Measurements from ENCODE around the gene IGDCC3.

Gene IGDCC3

DNA sequence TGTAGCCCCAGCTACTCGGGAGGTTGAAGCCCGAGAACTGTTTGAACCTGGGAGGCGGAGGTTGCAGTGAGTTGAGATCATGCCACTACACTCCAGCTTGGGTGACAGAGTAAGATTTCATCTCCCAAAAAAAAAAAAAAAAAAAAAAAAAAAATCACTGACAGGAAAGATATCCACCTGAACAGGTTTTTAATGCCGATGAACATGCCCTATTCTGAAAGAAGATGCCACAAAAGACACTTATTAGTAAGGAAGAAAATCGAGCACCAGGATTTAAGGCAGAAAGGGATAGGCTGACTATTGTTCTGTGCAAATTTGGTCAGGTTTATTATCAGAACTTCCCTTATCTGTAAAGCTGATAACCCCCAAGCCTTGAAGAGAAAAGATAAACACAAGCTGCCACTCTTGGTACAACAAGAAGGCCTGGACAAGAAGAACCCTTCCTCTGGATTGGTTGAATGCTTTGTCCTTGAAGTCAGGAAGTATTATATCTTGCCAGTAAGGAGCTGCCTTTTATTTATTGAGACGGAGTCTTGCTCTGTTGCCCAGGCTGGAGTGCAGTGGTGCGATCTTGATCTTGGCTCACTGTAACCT, 88.4 kb downstream of the IGDCC3 start:
- no peak for DNase-seq (ENCODE audit: low read depth)

DNA sequence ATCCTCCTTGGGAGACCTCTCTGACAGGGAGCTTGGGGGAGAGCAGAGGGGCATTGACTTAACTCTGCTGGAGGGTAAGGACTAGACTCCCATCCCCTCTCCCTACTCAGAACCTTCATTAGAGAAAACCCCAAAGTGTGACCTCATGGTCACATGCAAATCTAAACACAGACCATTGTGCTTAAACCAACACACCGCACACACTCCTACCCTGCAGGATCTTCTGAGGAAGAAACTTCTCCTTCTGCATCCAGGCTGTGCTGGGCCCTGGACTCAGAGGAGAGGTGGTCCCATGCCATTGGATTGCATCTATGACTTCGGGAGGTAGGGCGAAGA, 90.3 kb downstream of the IGDCC3 start:
- no peak for DNase-seq (ENCODE audit: low read depth)

DNA sequence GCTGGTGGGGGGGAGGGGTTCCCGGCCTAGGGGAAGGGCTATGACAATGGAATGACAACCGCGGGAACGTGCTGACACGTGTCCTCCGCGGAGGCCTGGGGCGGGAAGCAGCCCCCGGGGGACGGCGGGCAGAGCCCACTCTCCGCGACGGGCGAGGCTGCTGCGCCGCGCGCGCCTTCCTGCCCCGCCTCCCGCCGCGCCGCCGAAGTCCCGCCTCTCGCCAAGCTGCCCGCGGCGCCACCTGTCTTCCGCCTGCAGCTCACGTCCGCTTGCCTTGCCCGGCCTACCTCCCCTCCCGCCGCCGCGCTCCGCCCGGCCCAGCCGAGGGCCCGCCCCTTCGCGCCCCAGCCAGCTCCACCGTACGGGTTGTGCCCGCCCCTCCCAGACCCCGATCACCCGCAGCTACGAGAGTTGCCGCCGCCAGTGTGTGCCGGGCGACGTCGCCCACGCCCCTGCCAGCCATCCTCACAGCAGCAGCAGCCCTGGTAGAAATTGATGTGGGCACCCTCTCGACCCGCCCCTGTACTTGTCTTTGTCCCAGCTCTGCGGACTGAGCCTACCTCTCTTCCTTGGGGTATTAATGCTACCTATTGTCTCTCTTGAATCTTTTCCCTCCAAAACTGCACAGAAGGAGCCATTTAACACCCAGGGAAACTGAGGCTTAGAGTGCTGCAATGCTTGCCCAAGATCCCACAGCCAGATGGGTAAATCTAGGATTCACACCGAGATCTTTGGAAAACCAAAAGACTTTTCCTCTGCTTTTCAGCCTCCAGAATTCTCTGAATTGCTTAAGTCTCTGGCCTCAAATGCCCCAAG, 90.9 kb downstream of the IGDCC3 start, which contains the start of gene PARP16:
TSS of gene PARP16 (minus strand) at position 180 of the 816 bp plus-strand sequence. CDS start 457 bp downstream, outside the sequence.
- DNase-seq (ENCODE audit: low read depth), result peak; percentile 86

GRCh38 chr15:65286069-65286703, 91.6 kb downstream of the IGDCC3 start:
- DNase-seq (ENCODE audit: low read depth), result peak; percentile 24

- peak; percentile 46 for DNase-seq (ENCODE audit: low read depth)
Measured at GRCh38 chr15:65285291-65286068, 92.3 kb downstream of the IGDCC3 start.

DNA sequence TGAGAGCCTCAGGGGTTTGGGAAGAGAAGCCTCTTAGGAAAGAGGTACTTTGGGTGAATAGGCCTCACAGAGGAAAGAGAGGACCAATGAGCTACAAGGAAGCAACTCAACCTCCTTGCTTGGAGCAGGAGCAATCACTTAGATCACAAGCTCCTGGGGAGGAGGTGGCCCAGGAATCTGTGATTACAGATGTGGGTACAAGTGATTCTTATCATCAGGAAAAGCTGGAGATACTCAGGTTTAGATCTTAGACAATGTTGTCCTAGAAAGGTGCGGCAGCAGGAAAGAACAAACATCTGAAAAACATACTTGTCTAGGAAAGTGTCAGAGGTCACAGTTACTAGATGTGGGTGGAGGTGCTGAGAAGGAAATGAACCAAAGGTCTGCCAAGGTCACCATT, 99.3 kb downstream of the IGDCC3 start:
- no peak for DNase-seq (ENCODE audit: low read depth)
